GM21825 (cell line): ENCODE measurements around the gene LANCL2.
"Not testable (repeated sequence)": the region's sequence is repeated elsewhere in the genome, so short reads cannot be mapped to it uniquely, and the experiment has no call there.

Experiments
- ATAC-seq: cut with Tn5 transposase; IDR thresholded peaks from one replicate; pipeline ENCODE4 v1.9.1; 2021; ENCODE audit warnings: mild to moderate bottlenecking, moderate library complexity; ENCODE audit not compliant: unreplicated experiment

Gene LANCL2

GRCh38 chr7:55365205-55365674 is at the start of gene LANCL2:
Gene LANCL2 (plus strand): TSS chr7:55365337. CDS start chr7:55366026, 689 bp downstream.
- peak; percentile 26 for ATAC-seq

- no peak for ATAC-seq
Observed at GRCh38 chr7:55325371-55325792, 39.8 kb upstream of the LANCL2 start.

GRCh38 chr7:55326081-55326835 is 38.9 kb upstream of the LANCL2 start:
- ATAC-seq, result no peak

GRCh38 chr7:55326945-55327626 is 38.1 kb upstream of the LANCL2 start:
- no peak for ATAC-seq

GRCh38 chr7:55335151-55335550 is 30.0 kb upstream of the LANCL2 start:
- ATAC-seq, result no peak

GRCh38 chr7:55335786-55336185 is 29.4 kb upstream of the LANCL2 start:
- no peak for ATAC-seq

- ATAC-seq, result no peak
Observed at GRCh38 chr7:55336540-55336939, 28.6 kb upstream of the LANCL2 start.

- ATAC-seq, result no peak
Observed at GRCh38 chr7:55339033-55340000, 25.8 kb upstream of the LANCL2 start.

GRCh38 chr7:55342216-55342871 is 22.8 kb upstream of the LANCL2 start:
- ATAC-seq, result no peak

- ATAC-seq, result no peak
Observed at GRCh38 chr7:55343002-55343781, 21.9 kb upstream of the LANCL2 start.

- ATAC-seq, result no peak
Observed at GRCh38 chr7:55343860-55344606, 21.1 kb upstream of the LANCL2 start.

GRCh38 chr7:55344840-55345239 is 20.3 kb upstream of the LANCL2 start:
- no peak for ATAC-seq

- ATAC-seq, result no peak
Observed at GRCh38 chr7:55345292-55345691, 19.8 kb upstream of the LANCL2 start.

- no peak for ATAC-seq
Observed at GRCh38 chr7:55348502-55348901, 16.6 kb upstream of the LANCL2 start.

GRCh38 chr7:55349121-55349520 is 16.0 kb upstream of the LANCL2 start:
- ATAC-seq, result no peak

GRCh38 chr7:55350281-55350680 is 14.9 kb upstream of the LANCL2 start:
- no peak for ATAC-seq

GRCh38 chr7:55351263-55351662 is 13.9 kb upstream of the LANCL2 start:
- ATAC-seq, result no peak

GRCh38 chr7:55352947-55353273 is 12.2 kb upstream of the LANCL2 start:
- not testable (repeated sequence) for ATAC-seq

GRCh38 chr7:55360486-55360885 is 4.7 kb upstream of the LANCL2 start:
- ATAC-seq, result no peak
